Keratinocyte (primary cell): ENCODE measurements around the gene FASLG. TPM values are rescaled to one million over a fixed set of nuclear protein-coding genes. Genes with fewer than 3 reads are reported as not detected.

Experiments used
- DNase-seq: peaks from one replicate; pipeline ENCODE4 v3.0.0-alpha.2; 2011; ENCODE audit warnings: low read depth, missing footprints, low spot score
- FAIRE-seq: peaks from 2 replicates; lab custom pipeline; 2011; peaks lifted over from hg19 to GRCh38; lab: Jason Lieb, UNC
- H2AFZ ChIP-seq: 2 replicates; pipeline ENCODE4 v1.6.0; 2012; ENCODE audit warnings: low read length, control low read depth, inconsistent platforms; ENCODE audit not compliant: control insufficient read depth
- H3K27ac ChIP-seq: 2 replicates; pipeline ENCODE4 v1.5.1; 2011; ENCODE audit warnings: low read length; ENCODE audit not compliant: control insufficient read depth, insufficient read depth
- H3K27me3 ChIP-seq: 3 replicates; pipeline ENCODE4 v1.6.0; 2011; ENCODE audit warnings: low read length; ENCODE audit not compliant: control insufficient read depth, insufficient read depth; ENCODE audit errors: extremely low read depth
- H3K36me3 ChIP-seq, 2 experiments: 2 replicates in 1 of 2; 3 replicates in 1 of 2; pipeline ENCODE4 v1.5.1; 2011; ENCODE audit warnings: low read length in 2 of 2, mild to moderate bottlenecking in 1 of 2; ENCODE audit not compliant: control insufficient read depth in 2 of 2, insufficient read depth in 2 of 2; ENCODE audit errors: extremely low read depth in 1 of 2
- H3K4me1 ChIP-seq: 3 replicates; pipeline ENCODE4 v1.5.1; 2011; ENCODE audit warnings: low read length; ENCODE audit not compliant: control insufficient read depth, insufficient read depth; ENCODE audit errors: extremely low read depth
- H3K4me2 ChIP-seq: 3 replicates; pipeline ENCODE4 v1.6.0; 2011; ENCODE audit warnings: low read depth, low read length; ENCODE audit not compliant: control insufficient read depth, insufficient read depth; ENCODE audit errors: extremely low read depth
- H3K4me3 ChIP-seq, 3 experiments: fragments of 200-600 bp in 1 of 3; sonication (generic) in 1 of 3; 2 replicates in 2 of 3; 3 replicates in 1 of 3; pipeline ENCODE4 v1.5.1; 2011 to 2016; ENCODE audit warnings: low read length in 3 of 3, mild to moderate bottlenecking in 3 of 3, control low read depth in 2 of 3, inconsistent platforms in 1 of 3, low read depth in 1 of 3, mixed read lengths in 1 of 3, mixed run types in 1 of 3, moderate library complexity in 1 of 3; ENCODE audit not compliant: control insufficient read depth in 2 of 3, insufficient read depth in 2 of 3; ENCODE audit errors: extremely low read depth in 1 of 3
- H3K79me2 ChIP-seq: 2 replicates; pipeline ENCODE4 v1.6.0; 2012; ENCODE audit warnings: low read length; ENCODE audit not compliant: control insufficient read depth, insufficient read depth
- H3K9ac ChIP-seq: 3 replicates; pipeline ENCODE4 v1.6.0; 2011; ENCODE audit warnings: low read length; ENCODE audit not compliant: control insufficient read depth, insufficient read depth; ENCODE audit errors: extremely low read depth
- H3K9me1 ChIP-seq: 3 replicates; pipeline ENCODE4 v1.6.0; 2011; ENCODE audit warnings: low read length; ENCODE audit not compliant: control insufficient read depth, insufficient read depth; ENCODE audit errors: extremely low read depth
- H3K9me3 ChIP-seq: 2 replicates; pipeline ENCODE4 v1.5.1; 2012; ENCODE audit warnings: low read depth, low read length; ENCODE audit not compliant: control insufficient read depth
- H4K20me1 ChIP-seq: 3 replicates; pipeline ENCODE4 v1.6.0; 2011; ENCODE audit warnings: low read length; ENCODE audit not compliant: control insufficient read depth, insufficient read depth; ENCODE audit errors: extremely low read depth
- EZH2 ChIP-seq: IDR thresholded peaks from one replicate; pipeline ENCODE4 v1.6.1; 2012; ENCODE audit warnings: inconsistent platforms, mild to moderate bottlenecking, low read length, moderate library complexity
- dilution Hi-C: fragments of 300-500 bp; cut with MboI; formaldehyde crosslinking; loops from one replicate; pipeline ENCODE4 v1.7.0; 2020; ENCODE audit warnings: low sequenced_read_pairs; ENCODE audit not compliant: extremely low pct_ligation_motif_present
- polyA plus RNA-seq, 5 experiments: library from polyadenylated mRNA; depleted of rRNA in 3 of 5; stranded (reverse) in 3 of 5; stranded (forward) in 1 of 5; unstranded in 1 of 5; fragments of >200 nt; gene quantifications; 1 replicate in 1 of 5; 2 replicates in 3 of 5; 3 replicates in 1 of 5; pipeline versions ENCODE4 v1.2.1 to v1.2.3, GENCODE V29; 2011 to 2012; ENCODE audit warnings: missing spikeins in 2 of 5, low read depth in 1 of 5, low replicate concordance in 1 of 5
- TF ChIP-seq, protein P1 (sequence below), 3 experiments: IDR thresholded peaks in 1 of 3; conservative IDR thresholded peaks in 1 of 3; optimal IDR thresholded peaks in 1 of 3; 2 replicates in 2 of 3; 3 replicates in 1 of 3; pipeline versions ENCODE3 to v1.5.1; 2011; ENCODE audit warnings: low read length in 3 of 3, mild to moderate bottlenecking in 3 of 3, moderate library complexity in 2 of 3, control low read depth in 1 of 3, inconsistent platforms in 1 of 3; ENCODE audit not compliant: insufficient read depth in 2 of 3; ENCODE audit errors: extremely low read depth in 1 of 3

FASLG gene
- polyA plus RNA-seq, 1 donor (not counting 4 experiments of a cell fraction or from before 2014, with no cell fraction given), result 0.04 TPM

DNA sequence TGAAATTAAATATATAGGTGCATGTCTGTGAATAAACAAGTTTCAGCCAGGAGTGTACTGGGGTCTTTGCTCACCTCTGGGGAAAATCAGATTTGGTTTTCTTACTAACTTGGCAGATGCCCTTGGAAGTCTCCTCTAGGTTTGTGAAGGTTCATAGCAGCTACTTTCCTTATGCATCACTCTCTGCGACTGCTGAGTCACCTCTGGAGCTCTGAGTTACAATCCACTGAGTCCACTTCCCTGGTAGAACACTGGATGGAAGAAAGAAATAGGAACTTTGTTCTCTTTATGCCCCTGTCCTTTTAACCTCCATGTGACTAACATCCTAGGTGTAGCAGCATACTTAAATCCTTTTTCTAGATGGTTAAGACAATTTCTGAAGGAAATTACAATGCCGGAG lies 4.4 kb upstream of the FASLG start:
- Histone ChIP-seq H3K79me2 (no peaks in the 10 kb centered on the region), H3K9ac (no peak overlapping the region), H3K9me1 (no peaks in the 10 kb centered on the region), H3K9me3 (no peaks in the 10 kb centered on the region), H3K36me3 (no peaks in the 10 kb centered on the region), H3K4me2 (peak overlapping the region; percentile 14), H3K27me3 (no peaks in the 10 kb centered on the region), H2AFZ (no peak overlapping the region), H4K20me1 (no peaks in the 10 kb centered on the region), H3K4me1 (peaks cover 24% of the 10 kb centered on the region), H3K27ac (no peak overlapping the region), H3K4me3 (no peak overlapping the region)
- FAIRE-seq (peak; percentile 85), DNase-seq (no peak)
- no peak for TF ChIP-seq EZH2
- TF ChIP-seq, protein P1, sequence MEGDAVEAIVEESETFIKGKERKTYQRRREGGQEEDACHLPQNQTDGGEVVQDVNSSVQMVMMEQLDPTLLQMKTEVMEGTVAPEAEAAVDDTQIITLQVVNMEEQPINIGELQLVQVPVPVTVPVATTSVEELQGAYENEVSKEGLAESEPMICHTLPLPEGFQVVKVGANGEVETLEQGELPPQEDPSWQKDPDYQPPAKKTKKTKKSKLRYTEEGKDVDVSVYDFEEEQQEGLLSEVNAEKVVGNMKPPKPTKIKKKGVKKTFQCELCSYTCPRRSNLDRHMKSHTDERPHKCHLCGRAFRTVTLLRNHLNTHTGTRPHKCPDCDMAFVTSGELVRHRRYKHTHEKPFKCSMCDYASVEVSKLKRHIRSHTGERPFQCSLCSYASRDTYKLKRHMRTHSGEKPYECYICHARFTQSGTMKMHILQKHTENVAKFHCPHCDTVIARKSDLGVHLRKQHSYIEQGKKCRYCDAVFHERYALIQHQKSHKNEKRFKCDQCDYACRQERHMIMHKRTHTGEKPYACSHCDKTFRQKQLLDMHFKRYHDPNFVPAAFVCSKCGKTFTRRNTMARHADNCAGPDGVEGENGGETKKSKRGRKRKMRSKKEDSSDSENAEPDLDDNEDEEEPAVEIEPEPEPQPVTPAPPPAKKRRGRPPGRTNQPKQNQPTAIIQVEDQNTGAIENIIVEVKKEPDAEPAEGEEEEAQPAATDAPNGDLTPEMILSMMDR (optimal IDR thresholded peaks at IDR 0.05 in 1 of 3, IDR thresholded peaks at IDR 0.05 in 1 of 3, conservative IDR thresholded peaks at IDR 0.05 in 1 of 3; ENCODE audit: extremely low read depth in 1 of 3, insufficient read depth in 2 of 3, low read length in 3 of 3), result no peak
- dilution Hi-C loops, result no loop called here

- TF ChIP-seq, protein P1 (optimal IDR thresholded peaks at IDR 0.05 in 1 of 3, IDR thresholded peaks at IDR 0.05 in 1 of 3, conservative IDR thresholded peaks at IDR 0.05 in 1 of 3; ENCODE audit: extremely low read depth in 1 of 3, insufficient read depth in 2 of 3, low read length in 3 of 3), result no peak
- Histone ChIP-seq H3K4me1 (peaks cover 22% of the 10 kb centered on the region), H3K36me3 (no peaks in the 10 kb centered on the region), H3K9ac (no peak overlapping the region), H2AFZ (no peak overlapping the region), H3K27ac (no peak overlapping the region), H3K9me1 (no peaks in the 10 kb centered on the region), H3K9me3 (no peaks in the 10 kb centered on the region), H4K20me1 (no peaks in the 10 kb centered on the region), H3K4me2 (no peak overlapping the region), H3K27me3 (no peaks in the 10 kb centered on the region), H3K4me3 (no peak overlapping the region), H3K79me2 (no peaks in the 10 kb centered on the region)
- dilution Hi-C loops, result no loop called here
- FAIRE-seq (no peak), DNase-seq (no peak)
Observed at GRCh38 chr1:172656576-172656975, 2.3 kb upstream of the FASLG start.
